ENCODE data around the gene DUSP12. TPM values are rescaled to one million over a fixed set of nuclear protein-coding genes. Genes with fewer than 3 reads are reported as not detected.

Gene DUSP12
- total and polyA plus RNA-seq, 2 donors (not counting 3 experiments of a cell fraction or from before 2014, with no cell fraction given), result 26.8 to 31.6 TPM

GRCh38 chr1:161738627-161739287 is 10.8 kb upstream of the DUSP12 start:
- no peaks in the 10 kb centered on the region for H4K20me1 ChIP-seq (replicated peaks; ENCODE audit: control insufficient read depth, extremely low read depth, insufficient read depth, low read length)
- intact Hi-C loops (cut with micrococcal nuclease), result no loop called here
- ChIA-PET POLR2A (interaction anchor here (0.7 kb wide), 1 partner anchor 215 kb away, joined by 6 read pairs; no protein-coding TSS in a partner anchor), CTCF (interaction anchor here (0.6 to 7.5 kb wide), 12 partner anchors 10 to 298 kb away, joined by 3 to 102 read pairs (median 4); partner anchors contain the start of gene DUSP12)
- no peak overlapping the region for H3K4me3 ChIP-seq (replicated peaks in 1 of 3; ENCODE audit: insufficient read depth in 1 of 3, low read depth in 1 of 3, low read length in 3 of 3)
- dilution Hi-C loops (cut with MboI; ENCODE audit: extremely low pct_ligation_motif_present, low sequenced_read_pairs), result no loop called here
- no peak overlapping the region for H2AFZ ChIP-seq (ENCODE audit: low read depth, low read length)
- no peak overlapping the region for H3K4me2 ChIP-seq (ENCODE audit: insufficient read depth, low read length)
- TF ChIP-seq MYC (IDR thresholded peaks at IDR 0.05; ENCODE audit: low read depth, low read length) (no peak), POLR2A (IDR thresholded peaks at IDR 0.05; ENCODE audit: low read depth, low read length) (no peak), JUN (IDR thresholded peaks at IDR 0.05; ENCODE audit: borderline replicate concordance, insufficient read depth, insufficient read length, low read depth) (no peak), CTCF (IDR thresholded peaks at IDR 0.05; ENCODE audit: extremely low read depth in 1 of 2, insufficient read depth in 1 of 2, low read depth in 1 of 2, low read length in 2 of 2) (peak; percentile 39 to 43), MAX (IDR thresholded peaks at IDR 0.05; ENCODE audit: insufficient read depth, insufficient read length) (no peak)
- H3K79me2 ChIP-seq (ENCODE audit: control insufficient read depth, insufficient read depth, low read length), result no peaks in the 10 kb centered on the region
- H3K9me3 ChIP-seq (replicated peaks; ENCODE audit: control insufficient read depth, insufficient read depth, low read length), result no peaks in the 10 kb centered on the region
- no peak overlapping the region for H3K9ac ChIP-seq (replicated peaks; ENCODE audit: extremely low read depth, insufficient read depth, low read length)
- FAIRE-seq, result peak; percentile 77
- H3K27ac ChIP-seq (ENCODE audit: insufficient read depth, low read depth, low read length), result no peak overlapping the region
- no peaks in the 10 kb centered on the region for H3K36me3 ChIP-seq (ENCODE audit: control insufficient read depth in 2 of 2, extremely low read depth in 1 of 2, insufficient read depth in 2 of 2, low read length in 2 of 2)
- BruUV-seq (replicated peaks), result no TSS peak
- H3K9me1 ChIP-seq (replicated peaks; ENCODE audit: control insufficient read depth, extremely low read depth, insufficient read depth, low read length), result no peaks in the 10 kb centered on the region
- H3K4me1 ChIP-seq (ENCODE audit: control insufficient read depth, extremely low read depth, insufficient read depth, low read length), result peaks cover 3% of the 10 kb centered on the region
- H3K27me3 ChIP-seq (ENCODE audit: control insufficient read depth in 2 of 2, insufficient read depth in 2 of 2, low read length in 2 of 2), result no peaks in the 10 kb centered on the region
- peak; percentile 44 for DNase-seq (ENCODE audit: low read depth, low spot score)

All from endothelial cell of umbilical vein (primary cell).